ENCODE data around the gene ITPKA.

Gene ITPKA

GRCh38 chr15:41490355-41490754 is 3.3 kb upstream of the ITPKA start:
- no peak for DNase-seq (ENCODE audit: low read depth, low spot score)

GRCh38 chr15:41491889-41492288 is 1.8 kb upstream of the ITPKA start:
- DNase-seq (ENCODE audit: low read depth, low spot score), result no peak

- no peak for DNase-seq (ENCODE audit: low read depth, low spot score)
These were observed 973 bp upstream of the ITPKA start for GRCh38 chr15:41492597-41493204.

GRCh38 chr15:41493902-41494189 is 172 bp downstream of the ITPKA start:
- no peak for DNase-seq (ENCODE audit: low read depth, low spot score)

GRCh38 chr15:41494190-41494921 is 682 bp downstream of the ITPKA start:
- DNase-seq (ENCODE audit: low read depth, low spot score), result no peak

- DNase-seq (ENCODE audit: low read depth, low spot score), result no peak
These were observed 1.5 kb downstream of the ITPKA start for GRCh38 chr15:41494922-41495735.

- no peak for DNase-seq (ENCODE audit: low read depth, low spot score)
These were observed 2.3 kb downstream of the ITPKA start for GRCh38 chr15:41495736-41496599.

GRCh38 chr15:41498657-41499056 is 5.0 kb downstream of the ITPKA start:
- DNase-seq (ENCODE audit: low read depth, low spot score), result no peak

GRCh38 chr15:41499109-41499851 is 5.6 kb downstream of the ITPKA start:
- DNase-seq (ENCODE audit: low read depth, low spot score), result no peak

- DNase-seq (ENCODE audit: low read depth, low spot score), result no peak
These were observed 7.7 kb downstream of the ITPKA start for GRCh38 chr15:41501191-41501917.

- DNase-seq (ENCODE audit: low read depth, low spot score), result no peak
These were observed 8.5 kb downstream of the ITPKA start for GRCh38 chr15:41501931-41502794.

GRCh38 chr15:41502795-41503668 is 9.4 kb downstream of the ITPKA start:
- DNase-seq (ENCODE audit: low read depth, low spot score), result no peak

GRCh38 chr15:41503669-41504010 is 10.0 kb downstream of the ITPKA start:
- DNase-seq (ENCODE audit: low read depth, low spot score), result no peak

- no peak for DNase-seq (ENCODE audit: low read depth, low spot score)
These were observed 11.2 kb downstream of the ITPKA start for GRCh38 chr15:41504751-41505492.

- no peak for DNase-seq (ENCODE audit: low read depth, low spot score)
These were observed 12.1 kb downstream of the ITPKA start for GRCh38 chr15:41505776-41506175.

GRCh38 chr15:41506796-41507341 is 13.2 kb downstream of the ITPKA start:
- no peak for DNase-seq (ENCODE audit: low read depth, low spot score)

- no peak for DNase-seq (ENCODE audit: low read depth, low spot score)
These were observed 14.2 kb downstream of the ITPKA start for GRCh38 chr15:41507820-41508290.

Data from activated CD4-positive, CD25-positive, alpha-beta regulatory T cell treated with anti-CD3 and anti-CD28 coated beads, Interleukin-2, amount 50 U/mL, for 16 hours (primary cell).